Erythroblast (primary cell): ENCODE measurements around the gene ZMYM2.
A peak's percentile ranks its signal among the peaks of the same experiment; 100 is the strongest.

Experiments
- DNase-seq, 2 experiments: peaks; one replicate each; lab custom pipeline; 2025; lab: John Stamatoyannopoulos, UW
- GATA1 ChIP-seq: IDR thresholded peaks from 2 replicates; pipeline ENCODE4 v1.6.1; 2011; ENCODE audit warnings: low read depth, mild to moderate bottlenecking, control low read depth, low read length, moderate library complexity
- POLR2A ChIP-seq: IDR thresholded peaks from 2 replicates; pipeline ENCODE4 v1.6.1; 2011; ENCODE audit warnings: mild to moderate bottlenecking, low read length

ZMYM2 gene

DNA sequence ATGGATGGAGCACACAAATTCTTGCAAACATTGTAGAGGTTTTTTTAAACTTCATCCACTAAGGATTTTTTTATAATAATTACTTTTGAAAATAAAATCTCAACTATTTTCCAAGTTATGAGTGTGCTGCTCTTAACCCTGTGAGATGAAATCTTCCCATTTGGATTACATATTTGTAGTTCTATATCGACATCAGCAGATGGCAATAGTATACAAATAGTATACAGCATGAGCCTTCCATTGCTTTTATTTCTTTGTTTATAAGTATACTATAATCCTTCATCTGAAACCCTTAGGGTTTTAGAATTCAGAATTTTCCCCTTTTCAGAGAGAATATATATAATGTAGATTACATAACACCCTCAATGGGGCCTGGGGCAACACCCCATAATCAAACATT, 131.8 kb downstream of the ZMYM2 start:
- TF ChIP-seq POLR2A: no peak
- TF ChIP-seq GATA1: no peak
- DNase-seq: no peak

DNA sequence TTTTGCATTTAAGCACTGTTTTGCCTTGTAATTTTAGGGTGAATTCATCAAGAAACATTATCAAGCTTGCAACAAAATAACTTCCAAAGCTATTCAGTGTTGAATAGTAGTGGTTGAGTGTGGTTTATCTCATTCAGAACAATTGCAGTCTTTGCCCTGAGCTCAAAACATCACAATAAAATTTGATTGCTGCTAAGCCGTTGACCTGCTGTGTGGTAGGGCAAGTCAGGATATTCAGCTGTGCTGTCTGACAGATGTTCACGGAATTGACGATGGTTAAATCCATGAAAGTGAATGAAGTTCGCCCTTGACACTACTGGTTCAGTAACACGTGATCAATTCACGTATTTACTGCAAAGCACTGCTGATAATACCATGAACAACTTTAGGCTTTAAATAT, 135.4 kb downstream of the ZMYM2 start:
- no peak for TF ChIP-seq POLR2A
- TF ChIP-seq GATA1: no peak
- no peak for DNase-seq

DNA sequence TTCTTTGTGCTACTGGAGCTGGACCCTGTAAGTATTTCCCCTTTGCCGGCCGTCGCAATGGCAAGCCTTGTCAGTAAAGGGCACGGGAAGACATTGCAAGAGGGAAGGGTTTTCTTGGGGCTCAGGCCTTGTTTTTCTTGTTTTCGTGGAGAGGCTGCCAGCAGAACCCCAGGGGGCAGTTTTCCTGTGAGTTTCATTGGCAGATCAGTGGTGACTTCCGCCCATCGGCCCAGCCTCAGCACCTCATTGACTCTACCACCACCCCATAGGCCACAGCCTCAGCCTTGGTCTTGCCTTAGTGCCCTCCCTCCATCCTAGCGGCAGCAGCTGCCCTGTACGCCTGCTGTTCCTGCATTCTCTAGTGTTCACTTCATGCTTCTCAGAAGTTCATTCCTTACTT, 140.8 kb downstream of the ZMYM2 start:
- DNase-seq: no peak
- TF ChIP-seq GATA1 (no peak), POLR2A (no peak)

DNA sequence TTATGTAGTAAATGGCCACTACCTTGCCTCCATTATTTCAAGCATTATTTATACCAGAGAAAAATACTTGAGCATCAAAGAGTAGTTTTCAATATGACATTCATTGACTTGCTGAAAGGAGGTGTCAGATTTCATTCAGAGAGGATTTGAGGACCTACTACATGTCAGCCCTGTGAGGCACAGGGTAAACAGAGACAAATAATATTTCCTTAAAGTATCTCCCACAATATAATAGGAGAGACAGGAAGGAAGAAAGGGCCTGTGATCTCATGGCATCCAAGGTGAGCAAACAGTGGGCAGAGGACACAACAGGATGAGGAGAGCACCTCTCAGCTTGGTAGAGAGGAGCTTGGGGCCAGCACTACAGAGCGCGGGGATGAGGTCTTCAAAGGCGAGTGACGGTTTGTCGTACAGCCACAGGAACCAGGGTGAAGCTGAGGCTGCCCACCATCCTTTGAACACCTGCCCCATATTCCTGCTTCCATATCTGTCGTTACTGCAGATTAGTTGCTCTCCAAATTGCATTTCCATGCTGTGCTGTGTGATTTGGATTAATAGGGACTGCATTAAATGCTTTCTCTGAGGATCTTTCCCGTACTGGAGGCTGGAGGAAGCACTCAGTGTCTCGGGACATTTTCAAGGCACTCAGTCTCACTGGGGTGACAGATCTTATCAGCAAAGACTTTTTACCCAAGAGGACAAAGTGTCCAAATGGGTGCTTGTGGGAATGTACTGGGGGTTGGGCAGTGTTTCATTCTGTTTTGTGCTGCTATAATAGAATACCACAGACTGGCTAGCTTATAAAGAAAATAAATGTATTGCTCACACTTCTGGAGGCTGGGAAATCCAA, 143.2 kb downstream of the ZMYM2 start:
- no peak for TF ChIP-seq POLR2A
- TF ChIP-seq GATA1: no peak
- DNase-seq: no peak

DNA sequence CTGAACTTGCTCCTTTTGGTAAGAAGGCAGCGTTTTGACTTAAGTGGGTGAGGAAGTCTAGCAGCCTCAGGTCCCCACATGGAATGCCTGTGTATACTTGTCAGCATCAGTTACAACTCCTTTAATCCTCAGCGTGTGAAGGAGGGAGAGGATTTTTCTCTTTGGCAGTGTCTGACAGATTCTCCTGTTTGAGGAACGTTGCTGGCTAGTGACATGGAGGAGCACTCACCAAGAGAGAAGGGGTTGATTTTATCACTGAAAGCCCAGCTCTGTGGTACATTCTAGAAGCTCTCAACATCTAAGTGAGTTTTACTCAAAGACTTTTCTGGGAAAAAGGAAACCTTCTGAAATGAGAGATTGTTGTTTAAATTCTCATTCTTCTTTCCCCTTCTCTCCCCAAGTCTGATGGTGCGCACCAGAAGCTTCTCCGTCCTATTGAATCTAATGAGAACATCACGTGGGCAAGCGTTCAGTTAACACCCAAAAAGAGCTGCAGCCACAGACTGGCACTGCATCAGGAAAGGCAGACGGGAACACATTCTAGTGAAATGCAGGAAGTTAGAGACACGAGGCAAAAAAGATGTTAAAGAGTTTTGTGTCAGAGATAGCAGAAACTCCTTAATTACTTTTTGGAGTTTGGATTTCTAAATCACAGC, 144.1 kb downstream of the ZMYM2 start:
- TF ChIP-seq GATA1: no peak
- TF ChIP-seq POLR2A: no peak
- DNase-seq: no peak

DNA sequence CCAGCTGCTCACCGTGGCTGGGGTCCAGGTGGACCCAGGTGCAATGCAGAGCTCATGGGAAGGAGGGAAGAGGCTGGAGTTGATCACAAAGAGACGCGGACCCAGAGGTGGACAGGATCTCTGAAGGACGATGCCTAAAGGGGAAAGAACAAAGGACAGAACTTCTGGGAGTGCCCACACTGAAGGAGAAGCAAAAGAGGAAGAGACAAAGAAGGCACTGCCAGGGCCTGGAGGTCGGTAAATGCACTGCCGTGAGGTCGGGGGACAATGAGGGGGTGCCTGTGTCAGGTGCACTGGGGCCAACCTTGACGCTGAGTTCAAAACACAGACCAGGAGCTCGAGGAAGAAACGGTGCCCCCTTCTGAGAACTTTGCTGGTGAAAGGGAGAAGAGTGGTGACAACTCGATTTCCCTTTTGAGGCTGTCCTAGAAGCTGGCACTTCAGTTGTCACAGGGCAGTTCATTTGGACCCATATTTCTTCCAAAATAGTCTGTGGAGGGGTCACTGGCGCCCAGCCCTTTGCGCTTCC, 146.7 kb downstream of the ZMYM2 start:
- TF ChIP-seq GATA1 (no peak), POLR2A (no peak)
- no peak for DNase-seq

DNA sequence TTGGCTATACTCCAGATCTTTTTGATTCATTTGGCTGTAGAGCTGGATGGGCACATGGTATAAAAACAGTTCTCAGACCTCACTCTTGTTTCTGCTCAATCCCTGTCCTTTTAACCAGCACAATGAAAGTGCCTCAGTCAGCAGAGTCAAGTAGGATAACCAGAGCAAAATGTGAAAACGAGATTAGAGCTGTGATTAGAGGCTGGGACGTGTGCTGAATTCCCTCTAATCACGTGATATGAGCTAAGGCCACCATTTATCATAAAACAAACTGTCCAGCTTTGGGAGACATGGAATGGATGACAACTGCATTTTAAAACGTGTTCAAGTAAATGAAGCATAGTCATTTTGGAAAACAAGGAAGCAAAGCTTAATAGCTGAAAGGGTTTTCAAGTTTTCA, 148.2 kb downstream of the ZMYM2 start:
- DNase-seq: no peak
- TF ChIP-seq GATA1: no peak
- no peak for TF ChIP-seq POLR2A

DNA sequence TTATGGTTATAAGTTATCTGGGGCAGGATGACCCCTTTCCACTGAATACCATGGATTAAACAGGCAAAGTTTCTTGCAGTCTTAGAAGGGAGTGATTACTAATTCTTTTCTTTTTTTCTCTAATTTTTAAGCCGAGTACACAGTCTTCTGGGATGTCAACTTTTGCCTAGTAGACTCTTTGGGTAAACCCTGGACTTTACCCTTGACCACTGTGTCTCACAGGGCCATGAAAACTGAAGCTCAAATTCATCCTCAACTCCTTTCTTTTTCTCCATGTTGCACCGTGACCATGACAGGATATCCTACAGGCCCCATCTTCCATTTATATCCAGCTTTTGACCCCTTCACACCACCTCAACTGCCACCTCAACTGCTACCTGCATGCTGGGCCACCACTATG, 150.5 kb downstream of the ZMYM2 start:
- no peak for DNase-seq
- TF ChIP-seq GATA1 (no peak), POLR2A (no peak)

DNA sequence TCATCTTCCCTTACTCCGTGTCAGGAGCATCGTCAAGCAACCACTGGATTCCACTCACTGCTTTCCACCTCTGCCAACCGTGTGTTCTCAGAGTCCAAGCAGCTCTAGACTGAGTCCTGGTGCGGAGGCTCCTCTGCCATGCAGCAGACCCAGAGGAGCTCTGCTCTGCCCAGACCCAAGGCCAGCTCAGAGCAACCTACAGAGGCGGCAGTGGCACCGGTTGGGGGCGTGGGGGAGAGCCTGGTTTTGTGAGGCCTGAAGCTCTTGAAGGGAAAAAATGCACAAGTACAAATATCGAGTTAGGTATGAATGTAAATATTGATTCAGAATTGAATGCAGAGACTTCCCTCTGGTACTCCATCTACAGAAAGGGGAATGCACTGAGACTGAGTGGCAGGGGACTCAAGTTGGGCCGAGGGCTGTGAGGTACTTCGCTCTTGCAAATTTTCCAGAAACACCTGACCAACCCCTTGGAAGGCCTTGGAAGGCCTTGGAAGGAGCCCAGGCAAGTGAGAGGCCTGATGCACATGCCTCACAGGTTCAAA, 155.6 kb downstream of the ZMYM2 start:
- TF ChIP-seq GATA1 (no peak), POLR2A (no peak)
- no peak for DNase-seq

DNA sequence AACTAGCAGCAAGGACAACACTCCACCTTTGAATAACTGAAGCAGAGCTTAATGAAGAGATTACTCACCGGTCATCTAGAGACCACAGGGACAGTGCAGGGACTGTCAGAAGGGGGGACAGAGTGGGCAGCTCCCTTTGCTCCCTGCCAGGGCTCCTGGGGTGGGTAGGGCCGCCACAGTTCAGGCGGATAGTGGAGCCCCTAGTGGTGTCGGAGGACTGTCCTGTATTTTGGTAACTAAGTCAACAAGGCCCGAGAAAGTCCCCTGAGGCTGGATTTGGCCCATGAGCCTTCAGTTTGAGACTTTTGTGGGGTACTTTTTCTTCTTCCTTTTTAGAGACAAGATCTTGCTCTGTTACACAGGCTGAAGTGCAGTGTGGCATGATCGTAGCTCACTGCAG, 157.7 kb downstream of the ZMYM2 start:
- DNase-seq: no peak
- TF ChIP-seq GATA1 (no peak), POLR2A (no peak)

DNA sequence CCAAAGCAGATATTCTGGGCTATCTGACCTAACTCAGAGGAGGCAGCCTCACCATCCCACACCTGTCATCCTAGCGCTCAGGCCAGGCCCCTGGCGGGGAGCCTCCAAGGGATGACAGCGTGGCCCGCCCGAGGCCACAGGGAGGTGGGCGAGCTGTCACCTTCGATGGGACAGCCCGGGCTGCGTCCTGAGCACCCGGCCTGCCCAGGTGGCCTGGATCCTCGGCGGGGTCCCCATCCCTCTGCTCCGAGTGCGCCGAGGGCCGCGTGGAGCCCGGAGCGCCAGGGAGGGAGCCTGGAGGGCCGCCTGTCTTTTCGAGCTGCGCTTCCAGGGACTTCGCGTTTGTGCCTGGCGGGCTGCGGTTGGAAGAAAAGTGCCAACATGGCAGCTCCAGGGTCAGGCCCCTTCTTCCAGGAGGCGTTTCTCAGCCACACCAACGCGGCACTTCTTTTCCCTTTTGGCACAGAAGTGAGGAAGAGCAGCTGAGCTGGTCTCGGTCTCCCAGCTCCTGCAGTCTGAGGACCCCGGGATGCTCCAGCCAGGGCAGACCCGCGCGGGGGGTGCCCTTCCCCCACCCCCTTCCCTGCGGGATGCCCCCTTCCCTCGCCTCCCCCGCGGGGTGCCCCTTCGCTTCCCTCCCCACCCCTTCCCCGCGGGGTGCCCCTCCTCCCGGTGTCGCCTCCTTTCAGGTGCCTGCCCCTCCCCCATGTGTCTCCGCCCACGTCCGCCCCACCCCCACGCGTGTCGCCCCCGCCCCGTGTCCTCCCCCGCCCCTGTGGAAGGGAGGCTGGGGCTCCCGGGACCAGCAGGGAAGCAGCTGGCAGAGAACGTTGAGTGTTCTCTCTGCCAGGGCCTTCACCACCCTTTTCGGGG, 160.0 kb downstream of the ZMYM2 start:
- TF ChIP-seq POLR2A (no peak), GATA1 (no peak)
- DNase-seq: peak in 1 of 2 experiments; percentile 49

DNA sequence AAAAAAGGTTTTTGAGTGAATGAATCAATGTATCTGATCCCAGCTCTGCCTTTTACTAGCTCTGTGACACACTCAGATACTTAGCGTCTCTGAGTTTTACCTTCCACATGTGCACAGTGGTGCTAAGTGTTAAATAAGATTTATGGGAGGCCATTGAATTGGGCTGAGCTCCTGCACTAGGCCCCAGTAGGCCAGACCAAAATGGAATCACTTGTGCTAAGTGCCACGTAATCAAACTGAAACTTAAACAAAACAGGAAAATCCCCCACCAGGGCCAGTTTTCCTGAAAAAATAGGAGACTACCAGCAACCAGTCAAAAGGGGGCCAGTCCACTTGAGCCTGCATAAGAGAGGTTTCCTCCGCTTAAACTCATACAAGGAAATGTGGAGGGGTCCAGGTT, 161.4 kb downstream of the ZMYM2 start:
- TF ChIP-seq GATA1 (no peak), POLR2A (no peak)
- DNase-seq: no peak

DNA sequence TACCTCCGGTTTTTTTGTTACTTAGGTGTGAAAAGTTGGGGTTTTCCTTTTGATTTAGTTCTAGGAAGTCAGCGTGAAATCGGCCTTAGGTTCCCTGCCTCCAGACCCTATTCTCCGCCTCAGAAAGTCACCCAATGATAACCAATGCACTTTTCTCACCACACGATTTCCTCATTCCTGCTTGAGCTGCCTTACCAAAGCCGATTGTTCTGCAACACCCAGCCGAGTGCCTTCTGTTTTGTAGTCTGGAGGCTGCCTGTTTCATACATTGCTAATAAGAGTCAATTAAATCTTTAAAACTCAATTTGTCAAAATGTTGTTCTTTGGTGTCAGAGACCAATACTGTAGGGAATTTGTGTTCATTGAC, 162.6 kb downstream of the ZMYM2 start:
- DNase-seq: no peak

DNA sequence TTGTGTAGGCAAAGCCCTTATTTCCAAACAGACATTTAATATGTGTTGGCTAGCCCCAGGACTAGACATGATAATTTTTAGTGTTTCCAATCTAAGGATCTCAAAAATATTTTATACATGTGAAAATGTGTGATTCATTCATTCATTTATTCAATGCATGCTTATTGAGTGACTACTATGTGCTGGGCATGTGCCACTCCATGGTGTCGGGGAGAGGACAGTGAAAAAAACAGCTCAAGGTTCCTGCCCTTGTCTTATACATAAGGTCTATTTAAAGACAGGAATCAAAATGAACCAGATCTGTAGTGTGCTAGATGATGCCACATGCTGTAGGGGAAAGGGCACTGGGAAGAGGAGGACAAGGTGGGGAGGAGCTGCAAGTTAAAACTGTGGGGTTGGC, 165.8 kb downstream of the ZMYM2 start:
- DNase-seq: no peak
- no peak for TF ChIP-seq POLR2A
- no peak for TF ChIP-seq GATA1

More for the DNA sequence above, 162.6 kb downstream of the ZMYM2 start:
- TF ChIP-seq POLR2A: no peak
